OCI-LY1 (cell line): ENCODE data around the gene MALT1.

Experiments used
- H2AFZ ChIP-seq: fragments of 200-600 bp; sonication (generic), shearing (Covaris generic); 2 replicates; pipeline ENCODE4 v1.6.0; 2014; ENCODE audit warnings: antibody characterized with exemption, mild to moderate bottlenecking, low read length
- H3F3A ChIP-seq: fragments of 200-600 bp; sonication (generic), shearing (Covaris generic); 2 replicates; pipeline ENCODE4 v1.6.0; 2014; ENCODE audit warnings: mild to moderate bottlenecking, antibody characterized with exemption, low read length, moderate library complexity; ENCODE audit not compliant: insufficient read depth
- H3K27ac ChIP-seq: fragments of 200-600 bp; sonication (generic); 2 replicates; pipeline ENCODE4 v1.5.1; 2014; ENCODE audit warnings: low read length, mixed run types, mild to moderate bottlenecking, low read depth; ENCODE audit not compliant: poor library complexity, severe bottlenecking
- H3K27me3 ChIP-seq: fragments of 200-600 bp; sonication (generic); 2 replicates; pipeline ENCODE4 v1.6.0; 2014; ENCODE audit warnings: antibody characterized with exemption, mild to moderate bottlenecking, low read length, moderate library complexity; ENCODE audit not compliant: insufficient read depth
- H3K36me3 ChIP-seq: fragments of 200-600 bp; sonication (generic); 2 replicates; pipeline ENCODE4 v1.6.1; 2014; ENCODE audit warnings: mild to moderate bottlenecking, antibody characterized with exemption, low read length, moderate library complexity, mixed read lengths; ENCODE audit not compliant: insufficient read depth
- H3K4me1 ChIP-seq: fragments of 200-600 bp; sonication (generic); 2 replicates; pipeline ENCODE4 v1.5.1; 2014; ENCODE audit warnings: mild to moderate bottlenecking, low read length, moderate library complexity; ENCODE audit not compliant: insufficient read depth, severe bottlenecking
- H3K4me2 ChIP-seq: fragments of 200-600 bp; sonication (generic), shearing (Covaris generic); 2 replicates; pipeline ENCODE4 v1.6.1; 2014; ENCODE audit warnings: low read length
- H3K4me3 ChIP-seq: fragments of 200-600 bp; sonication (generic); 2 replicates; pipeline ENCODE4 v1.5.1; 2014; ENCODE audit warnings: low read length, low read depth, mild to moderate bottlenecking, mixed read lengths; ENCODE audit not compliant: poor library complexity, severe bottlenecking
- H3K79me2 ChIP-seq: fragments of 200-600 bp; shearing (Covaris generic); 2 replicates; pipeline ENCODE4 v1.6.1; 2016; ENCODE audit warnings: mixed run types, low read length, mixed read lengths; ENCODE audit not compliant: insufficient read depth
- H3K9ac ChIP-seq: fragments of 200-600 bp; sonication (generic), shearing (Covaris generic); 2 replicates; pipeline ENCODE4 v1.6.1; 2014; ENCODE audit warnings: mild to moderate bottlenecking, low read length, mixed read lengths
- H3K9me2 ChIP-seq: fragments of 200-600 bp; sonication (generic), shearing (Covaris generic); 2 replicates; pipeline ENCODE4 v1.6.1; 2014; ENCODE audit warnings: low read depth, mild to moderate bottlenecking, low read length, mixed read lengths
- H3K9me3 ChIP-seq: fragments of 200-600 bp; shearing (Covaris generic); 2 replicates; pipeline ENCODE4 v1.6.1; 2014; ENCODE audit warnings: low read length, mixed read lengths
- H4K20me1 ChIP-seq: fragments of 200-600 bp; sonication (generic), shearing (Covaris generic); 2 replicates; pipeline ENCODE4 v1.6.0; 2016; ENCODE audit warnings: mild to moderate bottlenecking, low read length; ENCODE audit not compliant: insufficient read depth
- CTCF ChIP-seq: fragments of 200-600 bp; sonication (generic), shearing (Covaris generic); IDR thresholded peaks from 2 replicates; pipeline ENCODE4 v1.5.1; 2017; ENCODE audit warnings: mild to moderate bottlenecking, antibody characterized with exemption, low read length, moderate library complexity, mixed read lengths
- EZH2 ChIP-seq: fragments of 200-600 bp; sonication (generic), shearing (Covaris generic); IDR thresholded peaks from 2 replicates; pipeline ENCODE4 v1.8.0; 2017; ENCODE audit warnings: borderline replicate concordance, mixed run types, mild to moderate bottlenecking, antibody characterized with exemption, low read length, moderate library complexity, mixed read lengths

Gene MALT1

GRCh38 chr18:58637946-58638345, 33.3 kb upstream of the MALT1 start:
- no peaks in the 10 kb centered on the region for H3K9me2 ChIP-seq
- no peaks in the 10 kb centered on the region for H3K9me3 ChIP-seq
- H3K4me2 ChIP-seq: no peak overlapping the region
- no peak overlapping the region for H3K27ac ChIP-seq
- H3K4me1 ChIP-seq: no peaks in the 10 kb centered on the region
- TF ChIP-seq CTCF (no peak), EZH2 (no peak)
- no peaks in the 10 kb centered on the region for H3K79me2 ChIP-seq
- no peaks in the 10 kb centered on the region for H4K20me1 ChIP-seq
- no peaks in the 10 kb centered on the region for H3K36me3 ChIP-seq
- H3K4me3 ChIP-seq: no peak overlapping the region
- no peak overlapping the region for H3K9ac ChIP-seq
- H3K27me3 ChIP-seq: no peaks in the 10 kb centered on the region
- H3F3A ChIP-seq: no peaks in the 10 kb centered on the region
- no peak overlapping the region for H2AFZ ChIP-seq

- no peak overlapping the region for H3K27ac ChIP-seq
- no peak overlapping the region for H3K4me3 ChIP-seq
- H3K9me2 ChIP-seq: no peaks in the 10 kb centered on the region
- no peaks in the 10 kb centered on the region for H3K9me3 ChIP-seq
- H2AFZ ChIP-seq: no peak overlapping the region
- no peaks in the 10 kb centered on the region for H4K20me1 ChIP-seq
- no peaks in the 10 kb centered on the region for H3K27me3 ChIP-seq
- no peaks in the 10 kb centered on the region for H3K79me2 ChIP-seq
- H3K9ac ChIP-seq: no peak overlapping the region
- no peaks in the 10 kb centered on the region for H3K4me1 ChIP-seq
- no peaks in the 10 kb centered on the region for H3K36me3 ChIP-seq
- H3F3A ChIP-seq: no peaks in the 10 kb centered on the region
- no peak overlapping the region for H3K4me2 ChIP-seq
- TF ChIP-seq EZH2: no peak
- no peak for TF ChIP-seq CTCF
Observed at GRCh38 chr18:58638441-58638840, 32.8 kb upstream of the MALT1 start.

GRCh38 chr18:58639237-58639636, 32.0 kb upstream of the MALT1 start:
- Histone ChIP-seq H3K27me3 (no peaks in the 10 kb centered on the region), H3K36me3 (no peaks in the 10 kb centered on the region), H3K9me3 (no peaks in the 10 kb centered on the region), H3K4me2 (no peak overlapping the region), H3K27ac (no peak overlapping the region), H3K79me2 (no peaks in the 10 kb centered on the region), H3F3A (no peaks in the 10 kb centered on the region), H2AFZ (no peak overlapping the region), H3K4me3 (no peak overlapping the region), H3K9me2 (no peaks in the 10 kb centered on the region), H3K9ac (no peak overlapping the region), H3K4me1 (no peaks in the 10 kb centered on the region), H4K20me1 (no peaks in the 10 kb centered on the region)
- TF ChIP-seq EZH2 (no peak), CTCF (no peak)
